ENCODE results near the gene PAX8.

- no peak for TF ChIP-seq CTCF (conservative IDR thresholded peaks at IDR 0.05)
- TF ChIP-seq ZFX (IDR thresholded peaks at IDR 0.05): no peak
Observed at GRCh38 chr2:113263546-113263945, 15.2 kb downstream of the PAX8 start.
